Measurements from ENCODE around the gene AAGAB. TPM values are rescaled to one million over a fixed set of nuclear protein-coding genes. Genes with fewer than 3 reads are reported as not detected.

AAGAB gene
- total RNA-seq, 4 donors from 2014 or later, result 11.4 to 35.1 (median 18.0) TPM

GRCh38 chr15:67183443-67184169 is 70.9 kb downstream of the AAGAB start:
- DNase-seq (ENCODE audit: low spot score in 2 of 2), result peak; percentile 44 to 64
- WGBS, 2 donors, result 59 to 65% methylated on average over 7 of the region's 7 CpGs

GRCh38 chr15:67181221-67181639 is 73.2 kb downstream of the AAGAB start:
- Histone ChIP-seq H3K27ac (no peak overlapping the region), H3K36me3 (peaks cover 0 to 65% (median 0%) of the 10 kb centered on the region in 3 donors), H3K9me3 (no peaks in the 10 kb centered on the region), H3K27me3 (no peaks in the 10 kb centered on the region), H3K4me3 (no peak overlapping the region), H3K4me1 (peaks cover 0 to 48% (median 4%) of the 10 kb centered on the region in 4 donors)
- no peak for TF ChIP-seq EP300 (IDR thresholded peaks at IDR 0.05)
- no peak for TF ChIP-seq CTCF (IDR thresholded peaks at IDR 0.05)
- TF ChIP-seq POLR2A (IDR thresholded peaks at IDR 0.05), result no peak
- 90 to 95% methylated on average over 11 to 15 of the region's 15 CpGs for WGBS, 2 donors
- no peak for DNase-seq (ENCODE audit: low spot score in 2 of 2)

More at GRCh38 chr15:67183443-67184169, 70.9 kb downstream of the AAGAB start:
- Histone ChIP-seq H3K36me3 (peaks cover 0 to 79% (median 0%) of the 10 kb centered on the region in 3 donors), H3K4me1 (peaks cover 0 to 55% (median 9%) of the 10 kb centered on the region in 4 donors), H3K4me3 (no peak overlapping the region), H3K27ac (peak overlapping the region in 2 of 4 donors; percentile 64 to 86), H3K9me3 (no peaks in the 10 kb centered on the region), H3K27me3 (no peaks in the 10 kb centered on the region)
- TF ChIP-seq EP300 (IDR thresholded peaks at IDR 0.05), result peak in 1 of 2 donors; percentile 79
- TF ChIP-seq POLR2A (IDR thresholded peaks at IDR 0.05), result no peak

- H3K4me3 ChIP-seq, result no peak overlapping the region
- no peaks in the 10 kb centered on the region for H3K27me3 ChIP-seq
- peaks cover 0 to 48% (median 4%) of the 10 kb centered on the region in 4 donors for H3K4me1 ChIP-seq
- no peaks in the 10 kb centered on the region for H3K9me3 ChIP-seq
- H3K27ac ChIP-seq, result peak overlapping the region in 1 of 4 donors; percentile 2
- 97 to 98% methylated on average over 10 of the region's 10 CpGs for WGBS, 2 donors
- TF ChIP-seq EP300 (IDR thresholded peaks at IDR 0.05), result no peak
- TF ChIP-seq POLR2A (IDR thresholded peaks at IDR 0.05), result no peak
- no peak for TF ChIP-seq CTCF (IDR thresholded peaks at IDR 0.05)
- DNase-seq (ENCODE audit: low spot score in 2 of 2), result no peak
- peaks cover 0 to 59% (median 0%) of the 10 kb centered on the region in 3 donors for H3K36me3 ChIP-seq
Observed at GRCh38 chr15:67180514-67181191, 73.8 kb downstream of the AAGAB start.

GRCh38 chr15:67180035-67180434 is 74.4 kb downstream of the AAGAB start:
- Histone ChIP-seq H3K27me3 (no peaks in the 10 kb centered on the region), H3K27ac (peak overlapping the region in 1 of 4 donors; percentile 2), H3K9me3 (no peaks in the 10 kb centered on the region), H3K4me1 (peaks cover 0 to 48% (median 6%) of the 10 kb centered on the region in 4 donors), H3K36me3 (peaks cover 0 to 53% (median 0%) of the 10 kb centered on the region in 3 donors), H3K4me3 (no peak overlapping the region)
- TF ChIP-seq POLR2A (IDR thresholded peaks at IDR 0.05) (no peak), CTCF (IDR thresholded peaks at IDR 0.05) (no peak), EP300 (IDR thresholded peaks at IDR 0.05) (no peak)
- no peak for DNase-seq (ENCODE audit: low spot score in 2 of 2)
- 68 to 83% methylated on average over 11 of the region's 11 CpGs for WGBS, 2 donors

GRCh38 chr15:67179411-67179995 is 75.0 kb downstream of the AAGAB start:
- WGBS, 2 donors, result 97 to 98% methylated on average over 9 of the region's 9 CpGs
- Histone ChIP-seq H3K9me3 (no peaks in the 10 kb centered on the region), H3K27me3 (no peaks in the 10 kb centered on the region), H3K4me1 (peaks cover 0 to 48% (median 11%) of the 10 kb centered on the region in 4 donors), H3K36me3 (peaks cover 0 to 50% (median 0%) of the 10 kb centered on the region in 3 donors), H3K27ac (peak overlapping the region in 1 of 4 donors; percentile 2), H3K4me3 (no peak overlapping the region)
- TF ChIP-seq POLR2A (IDR thresholded peaks at IDR 0.05), result no peak
- DNase-seq (ENCODE audit: low spot score in 2 of 2), result no peak
